Measurements from ENCODE around the gene ABTB1. TPM values are rescaled to one million over a fixed set of nuclear protein-coding genes. Genes with fewer than 3 reads are reported as not detected.

ABTB1 gene
- polyA plus RNA-seq, 4 donors, result 19.2 to 49.4 (median 30.1) TPM

DNA sequence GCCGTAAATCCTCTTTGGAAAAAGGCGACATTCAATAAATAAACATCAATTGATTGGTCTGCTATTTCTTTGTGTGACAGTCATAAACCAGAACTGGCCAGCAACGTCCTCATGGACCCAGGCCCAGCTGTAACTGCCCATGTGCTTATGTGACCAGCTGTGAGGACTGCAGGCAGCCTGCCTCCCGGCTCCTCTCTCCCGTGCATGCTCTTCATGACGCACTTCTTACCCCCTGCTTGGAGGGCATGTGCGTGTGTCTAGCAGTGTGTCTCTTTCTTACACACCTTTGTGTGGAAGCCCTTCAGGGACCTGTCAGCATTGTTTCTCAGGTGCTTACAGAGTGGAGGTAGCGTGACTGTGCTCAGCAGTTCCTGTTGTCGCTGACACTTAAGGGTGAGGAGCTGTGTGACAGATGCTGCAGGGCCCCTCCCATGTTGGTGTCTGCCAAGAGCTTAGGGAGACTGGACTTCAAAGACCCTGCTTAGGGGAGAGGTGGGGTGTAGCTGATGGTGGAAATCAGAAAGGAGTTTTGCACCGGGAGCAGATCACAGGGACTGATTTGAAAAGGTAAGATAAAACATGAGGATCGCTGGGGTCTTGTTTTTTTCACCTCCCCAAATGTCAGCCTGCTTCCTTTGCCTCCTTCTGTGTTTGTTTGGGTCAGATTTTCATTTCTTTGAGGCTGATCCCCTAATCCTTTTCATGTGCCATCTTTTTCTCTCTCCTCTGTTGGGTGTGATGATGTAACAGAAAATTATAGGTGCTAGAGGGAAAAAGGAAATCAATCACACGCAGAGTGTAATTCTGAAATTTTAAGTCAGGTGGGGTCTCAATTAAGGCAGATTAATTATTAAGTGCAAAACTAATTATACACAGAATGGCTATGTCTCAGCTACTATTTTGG is 41.7 kb upstream of the ABTB1 start:
- no peaks in the 10 kb centered on the region for H3K36me3 ChIP-seq (ENCODE audit: control insufficient read depth in 3 of 3, insufficient read depth in 2 of 3, low read depth in 1 of 3, low read length in 3 of 3)
- H3K27me3 ChIP-seq (ENCODE audit: control insufficient read depth in 3 of 3, insufficient read depth in 3 of 3, low read length in 3 of 3), result peaks cover 0 to 30% (median 0%) of the 10 kb centered on the region in 3 donors
- H3K4me1 ChIP-seq (ENCODE audit: control insufficient read depth in 3 of 3, insufficient read depth in 2 of 3, low read depth in 1 of 3, low read length in 2 of 3), result peaks cover 0 to 3% (median 0%) of the 10 kb centered on the region in 3 donors
- no peak for FAIRE-seq
- H3K27ac ChIP-seq (ENCODE audit: low read depth in 1 of 3, low read length in 2 of 3), result no peak overlapping the region
- H3K4me3 ChIP-seq (ENCODE audit: low read depth in 1 of 3, low read length in 3 of 3), result no peak overlapping the region
- DNase-seq, result no peak
- 87 to 92% (median 90%) methylated on average over 12 of the region's 12 CpGs for WGBS, 3 donors
- H3K9me3 ChIP-seq (ENCODE audit: control insufficient read depth in 2 of 2, insufficient read depth in 1 of 2, low read depth in 1 of 2, low read length in 1 of 2), result peaks cover 0 to 3% of the 10 kb centered on the region in 2 donors

DNA sequence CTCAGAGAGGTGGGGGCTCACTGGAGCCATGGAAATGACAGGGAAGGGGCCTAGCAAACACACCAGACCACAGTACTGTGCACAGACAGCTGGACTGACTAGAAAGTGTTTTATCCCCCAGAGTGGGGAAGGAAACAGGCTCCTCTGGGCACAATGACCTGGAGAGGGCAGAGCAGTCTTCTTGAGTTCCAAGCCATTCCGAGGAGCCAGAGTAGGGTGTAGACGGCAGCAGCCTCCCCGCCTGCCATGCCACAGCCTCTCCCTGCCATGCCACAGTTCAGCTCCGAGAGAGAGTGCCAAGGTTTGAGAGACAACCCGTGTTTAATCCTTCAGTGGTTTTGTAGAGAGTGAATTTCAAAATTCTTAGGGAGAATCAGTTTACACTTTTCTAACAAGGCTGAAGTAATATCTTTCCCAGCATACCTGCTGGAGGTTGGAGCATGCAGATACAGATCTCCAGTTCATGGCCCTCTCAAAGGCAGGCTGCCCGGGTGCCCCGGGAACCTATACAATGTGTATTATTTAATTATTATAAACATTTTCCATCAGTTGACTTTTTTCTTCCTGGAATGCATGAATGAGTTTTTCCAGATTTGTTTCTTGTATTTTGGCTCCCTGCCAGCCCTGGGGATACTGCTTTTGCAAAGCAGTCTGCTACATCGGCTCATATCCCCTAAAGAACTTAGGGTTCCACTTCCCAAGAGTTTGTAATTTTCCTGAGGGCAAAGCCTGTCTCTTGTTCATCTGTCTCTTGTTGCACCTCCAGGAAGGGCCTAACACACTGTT is 40.5 kb upstream of the ABTB1 start:
- 74 to 83% (median 81%) methylated on average over 8 of the region's 8 CpGs for WGBS, 3 donors
- Histone ChIP-seq H3K4me3 (ENCODE audit: low read depth in 1 of 3, low read length in 3 of 3) (no peak overlapping the region), H3K27me3 (ENCODE audit: control insufficient read depth in 3 of 3, insufficient read depth in 3 of 3, low read length in 3 of 3) (peaks cover 0 to 30% (median 0%) of the 10 kb centered on the region in 3 donors), H3K36me3 (ENCODE audit: control insufficient read depth in 3 of 3, insufficient read depth in 2 of 3, low read depth in 1 of 3, low read length in 3 of 3) (no peaks in the 10 kb centered on the region), H3K27ac (ENCODE audit: low read depth in 1 of 3, low read length in 2 of 3) (no peak overlapping the region), H3K4me1 (ENCODE audit: control insufficient read depth in 3 of 3, insufficient read depth in 2 of 3, low read depth in 1 of 3, low read length in 2 of 3) (peaks cover 0 to 3% (median 0%) of the 10 kb centered on the region in 3 donors), H3K9me3 (ENCODE audit: control insufficient read depth in 2 of 2, insufficient read depth in 1 of 2, low read depth in 1 of 2, low read length in 1 of 2) (peaks cover 0 to 3% of the 10 kb centered on the region in 2 donors)
- DNase-seq, result no peak
- no peak for FAIRE-seq

DNA sequence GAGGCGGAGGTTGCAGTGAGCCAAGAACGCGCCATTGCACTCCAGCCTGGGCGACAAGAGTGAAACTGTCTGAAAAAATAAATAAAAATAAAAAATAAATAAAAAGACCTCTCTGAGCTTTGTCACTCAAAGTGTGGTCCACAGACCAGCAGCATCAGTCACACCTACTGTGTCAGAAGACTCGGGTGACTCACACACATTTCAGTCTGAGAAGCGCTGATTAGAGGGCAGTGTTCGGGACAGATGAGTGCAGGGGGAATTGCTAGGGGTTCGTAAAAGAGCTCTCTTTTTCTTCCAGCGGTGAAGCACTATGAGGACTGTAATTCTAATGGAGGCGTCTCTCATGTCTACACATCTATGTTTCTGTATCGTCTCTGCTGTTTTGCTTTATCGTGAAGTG is 38.1 kb upstream of the ABTB1 start:
- H3K27ac ChIP-seq (ENCODE audit: low read depth in 1 of 3, low read length in 2 of 3), result no peak overlapping the region
- H3K4me1 ChIP-seq (ENCODE audit: control insufficient read depth in 3 of 3, insufficient read depth in 2 of 3, low read depth in 1 of 3, low read length in 2 of 3), result peaks cover 0 to 3% (median 0%) of the 10 kb centered on the region in 3 donors
- peaks cover 0 to 15% (median 0%) of the 10 kb centered on the region in 3 donors for H3K27me3 ChIP-seq (ENCODE audit: control insufficient read depth in 3 of 3, insufficient read depth in 3 of 3, low read length in 3 of 3)
- H3K9me3 ChIP-seq (ENCODE audit: control insufficient read depth in 2 of 2, insufficient read depth in 1 of 2, low read depth in 1 of 2, low read length in 1 of 2), result no peaks in the 10 kb centered on the region
- no peak overlapping the region for H3K4me3 ChIP-seq (ENCODE audit: low read depth in 1 of 3, low read length in 3 of 3)
- DNase-seq (no peak), FAIRE-seq (no peak)
- no peaks in the 10 kb centered on the region for H3K36me3 ChIP-seq (ENCODE audit: control insufficient read depth in 3 of 3, insufficient read depth in 2 of 3, low read depth in 1 of 3, low read length in 3 of 3)
- WGBS, 3 donors, result 92 to 94% (median 92%) methylated on average over 12 of the region's 12 CpGs

DNA sequence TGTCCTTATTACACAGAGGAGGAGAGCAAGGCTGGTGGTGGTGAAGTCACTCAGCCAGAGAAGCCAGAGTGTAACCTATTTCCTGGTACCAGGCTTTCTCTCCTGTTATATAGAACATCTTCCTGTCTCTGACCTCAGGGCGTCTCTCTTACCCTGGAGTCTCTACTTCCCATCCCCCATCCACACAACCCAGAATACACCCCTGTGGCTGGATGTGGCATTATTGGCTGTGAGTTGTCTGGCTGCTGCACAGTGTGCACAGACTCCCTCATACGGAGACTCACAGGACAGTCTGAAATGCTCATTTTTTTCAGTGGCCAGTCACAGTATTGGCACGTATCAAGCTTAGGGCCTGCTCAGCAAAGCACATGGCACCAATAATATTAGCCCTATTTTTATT is 35.2 kb upstream of the ABTB1 start:
- 74 to 87% (median 76%) methylated on average over 3 of the region's 3 CpGs for WGBS, 3 donors
- Histone ChIP-seq H3K4me1 (ENCODE audit: control insufficient read depth in 3 of 3, insufficient read depth in 2 of 3, low read depth in 1 of 3, low read length in 2 of 3) (no peaks in the 10 kb centered on the region), H3K36me3 (ENCODE audit: control insufficient read depth in 3 of 3, insufficient read depth in 2 of 3, low read depth in 1 of 3, low read length in 3 of 3) (no peaks in the 10 kb centered on the region), H3K9me3 (ENCODE audit: control insufficient read depth in 2 of 2, insufficient read depth in 1 of 2, low read depth in 1 of 2, low read length in 1 of 2) (no peaks in the 10 kb centered on the region), H3K4me3 (ENCODE audit: low read depth in 1 of 3, low read length in 3 of 3) (no peak overlapping the region), H3K27ac (ENCODE audit: low read depth in 1 of 3, low read length in 2 of 3) (no peak overlapping the region), H3K27me3 (ENCODE audit: control insufficient read depth in 3 of 3, insufficient read depth in 3 of 3, low read length in 3 of 3) (no peaks in the 10 kb centered on the region)
- FAIRE-seq, result no peak
- DNase-seq, result peak in 1 of 2 donors; percentile 13

DNA sequence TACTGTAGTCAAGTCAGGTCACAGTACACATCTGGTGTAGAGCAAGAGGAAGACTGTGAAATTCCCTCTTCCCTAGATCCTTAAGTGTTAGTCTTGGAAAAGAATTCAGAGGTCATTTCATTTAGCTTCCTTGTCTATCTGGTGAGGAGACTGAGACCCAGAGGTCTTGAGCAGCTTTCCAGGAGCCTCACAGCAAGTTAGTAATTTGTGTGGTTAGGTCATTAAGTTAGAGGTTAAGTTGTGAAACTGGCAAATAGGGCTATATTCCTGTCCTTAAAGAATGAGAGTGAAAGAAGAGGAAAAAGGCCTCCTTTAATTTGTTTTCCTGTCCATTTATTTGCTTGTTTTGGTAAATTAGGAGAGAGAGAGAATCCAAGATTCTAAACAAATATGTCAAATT is 34.8 kb upstream of the ABTB1 start:
- FAIRE-seq (no peak), DNase-seq (no peak)
- Histone ChIP-seq H3K36me3 (ENCODE audit: control insufficient read depth in 3 of 3, insufficient read depth in 2 of 3, low read depth in 1 of 3, low read length in 3 of 3) (no peaks in the 10 kb centered on the region), H3K4me3 (ENCODE audit: low read depth in 1 of 3, low read length in 3 of 3) (no peak overlapping the region), H3K4me1 (ENCODE audit: control insufficient read depth in 3 of 3, insufficient read depth in 2 of 3, low read depth in 1 of 3, low read length in 2 of 3) (no peaks in the 10 kb centered on the region), H3K9me3 (ENCODE audit: control insufficient read depth in 2 of 2, insufficient read depth in 1 of 2, low read depth in 1 of 2, low read length in 1 of 2) (no peaks in the 10 kb centered on the region), H3K27ac (ENCODE audit: low read depth in 1 of 3, low read length in 2 of 3) (no peak overlapping the region), H3K27me3 (ENCODE audit: control insufficient read depth in 3 of 3, insufficient read depth in 3 of 3, low read length in 3 of 3) (no peaks in the 10 kb centered on the region)

DNA sequence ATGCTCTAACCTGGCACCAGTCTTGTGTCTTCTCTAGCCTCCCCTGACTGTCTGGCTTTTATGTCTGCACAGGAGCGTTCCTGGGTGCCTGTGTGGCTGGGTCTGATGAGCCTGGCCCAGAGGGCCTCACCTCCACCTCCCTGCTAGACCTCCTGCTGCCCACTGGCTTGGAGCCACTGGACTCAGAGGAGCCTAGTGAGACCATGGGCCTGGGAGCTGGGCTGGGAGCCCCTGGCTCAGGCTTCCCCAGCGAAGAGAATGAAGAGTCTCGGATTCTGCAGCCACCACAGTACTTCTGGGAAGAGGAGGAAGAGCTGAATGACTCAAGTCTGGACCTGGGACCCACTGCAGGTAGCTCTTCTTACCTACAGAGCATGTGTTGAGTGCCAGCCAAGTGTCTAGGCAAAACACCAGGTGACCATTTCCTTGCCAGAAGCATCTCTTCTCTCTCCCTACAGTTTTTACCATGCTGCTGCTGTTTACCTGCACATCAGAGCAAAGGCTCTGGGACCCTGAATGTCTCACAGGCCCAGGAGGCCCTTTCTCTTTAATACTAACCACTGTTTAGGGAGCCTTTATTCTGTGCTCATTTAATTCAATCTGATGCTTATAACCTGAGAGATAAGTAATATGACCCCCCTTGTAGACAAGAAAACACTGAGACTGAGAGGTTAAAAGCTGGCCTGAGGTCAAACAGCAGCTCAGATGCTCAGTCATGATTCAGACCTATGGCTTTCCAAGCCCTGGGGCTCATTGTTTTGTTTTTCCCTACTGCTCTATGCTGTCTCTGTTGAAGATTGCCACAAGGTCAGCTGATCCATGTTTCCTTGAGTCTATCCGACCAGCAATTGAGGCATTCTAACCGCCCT is 33.3 kb upstream of the ABTB1 start:
- no peaks in the 10 kb centered on the region for H3K27me3 ChIP-seq (ENCODE audit: control insufficient read depth in 3 of 3, insufficient read depth in 3 of 3, low read length in 3 of 3)
- FAIRE-seq (no peak), DNase-seq (no peak)
- no peak overlapping the region for H3K27ac ChIP-seq (ENCODE audit: low read depth in 1 of 3, low read length in 2 of 3)
- H3K4me3 ChIP-seq (ENCODE audit: low read depth in 1 of 3, low read length in 3 of 3), result no peak overlapping the region
- H3K4me1 ChIP-seq (ENCODE audit: control insufficient read depth in 3 of 3, insufficient read depth in 2 of 3, low read depth in 1 of 3, low read length in 2 of 3), result no peaks in the 10 kb centered on the region
- no peaks in the 10 kb centered on the region for H3K36me3 ChIP-seq (ENCODE audit: control insufficient read depth in 3 of 3, insufficient read depth in 2 of 3, low read depth in 1 of 3, low read length in 3 of 3)
- H3K9me3 ChIP-seq (ENCODE audit: control insufficient read depth in 2 of 2, insufficient read depth in 1 of 2, low read depth in 1 of 2, low read length in 1 of 2), result no peaks in the 10 kb centered on the region
- WGBS, 3 donors, result 88 to 93% (median 92%) methylated on average over 5 of the region's 5 CpGs

DNA sequence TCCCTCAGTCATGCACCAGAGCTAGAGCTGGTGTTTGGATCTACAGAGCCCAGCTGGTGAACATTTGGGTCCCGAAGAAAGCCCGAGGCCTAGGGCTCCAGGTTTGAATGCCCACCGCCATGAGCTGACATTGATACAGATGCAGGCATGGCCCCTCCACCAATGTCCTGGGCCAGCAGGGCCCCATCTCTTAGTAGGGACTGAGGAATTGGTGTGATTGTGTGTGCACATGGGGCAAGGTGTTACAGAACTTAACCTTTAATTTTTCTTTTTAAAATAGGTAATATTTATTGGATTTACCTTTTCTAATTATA is 32.8 kb upstream of the ABTB1 start:
- no peaks in the 10 kb centered on the region for H3K9me3 ChIP-seq (ENCODE audit: control insufficient read depth in 2 of 2, insufficient read depth in 1 of 2, low read depth in 1 of 2, low read length in 1 of 2)
- 97 to 100% (median 97%) methylated on average over 3 of the region's 3 CpGs for WGBS, 3 donors
- no peaks in the 10 kb centered on the region for H3K4me1 ChIP-seq (ENCODE audit: control insufficient read depth in 3 of 3, insufficient read depth in 2 of 3, low read depth in 1 of 3, low read length in 2 of 3)
- DNase-seq (no peak), FAIRE-seq (no peak)
- no peaks in the 10 kb centered on the region for H3K36me3 ChIP-seq (ENCODE audit: control insufficient read depth in 3 of 3, insufficient read depth in 2 of 3, low read depth in 1 of 3, low read length in 3 of 3)
- H3K27ac ChIP-seq (ENCODE audit: low read depth in 1 of 3, low read length in 2 of 3), result no peak overlapping the region
- no peaks in the 10 kb centered on the region for H3K27me3 ChIP-seq (ENCODE audit: control insufficient read depth in 3 of 3, insufficient read depth in 3 of 3, low read length in 3 of 3)
- H3K4me3 ChIP-seq (ENCODE audit: low read depth in 1 of 3, low read length in 3 of 3), result no peak overlapping the region

All from small intestine (tissue), 7 donors.